ENCODE data around the gene GAL3ST3.

GAL3ST3 gene

GRCh38 chr11:66020618-66021357, 28.2 kb downstream of the GAL3ST3 start:
- Histone ChIP-seq H3K79me2 (ENCODE audit: control insufficient read depth, low read length) (no peaks in the 10 kb centered on the region), H3K4me1 (ENCODE audit: control insufficient read depth, low read length) (peaks cover 5% of the 10 kb centered on the region; the same call in 1 of the 2 replicates), H4K20me1 (ENCODE audit: control insufficient read depth, insufficient read depth, low read depth, low read length) (no peaks in the 10 kb centered on the region), H3K4me3 (ENCODE audit: low read length) (no peak overlapping the region), H3F3A (ENCODE audit: control insufficient read depth, insufficient read depth) (no peaks in the 10 kb centered on the region), H3K36me3 (ENCODE audit: control insufficient read depth, low read length) (no peaks in the 10 kb centered on the region), H3K9me3 (ENCODE audit: control insufficient read depth, insufficient read depth, low read length) (no peaks in the 10 kb centered on the region), H3K27ac (ENCODE audit: low read depth, low read length) (no peak overlapping the region), H3K27me3 (ENCODE audit: control insufficient read depth, low read length) (peaks cover 3% of the 10 kb centered on the region; the same call in 1 of the 2 replicates), H3K4me2 (ENCODE audit: low read length) (no peak overlapping the region), H3K9me2 (replicated peaks; ENCODE audit: control insufficient read depth, low read length) (no peaks in the 10 kb centered on the region)
- TF ChIP-seq CTCF (IDR thresholded peaks at IDR 0.05; ENCODE audit: low read depth, low read length, poor library complexity, severe bottlenecking): no peak
- TF ChIP-seq EZH2phosphoT487 (IDR thresholded peaks at IDR 0.05; ENCODE audit: borderline replicate concordance, low read length): no peak

- no peak overlapping the region for H3K4me2 ChIP-seq (ENCODE audit: low read length)
- no peaks in the 10 kb centered on the region for H3K79me2 ChIP-seq (ENCODE audit: control insufficient read depth, low read length)
- H3K4me1 ChIP-seq (ENCODE audit: control insufficient read depth, low read length): peaks cover 5% of the 10 kb centered on the region; the same call in 1 of the 2 replicates
- H3K27me3 ChIP-seq (ENCODE audit: control insufficient read depth, low read length): peaks cover 3% of the 10 kb centered on the region; the same call in 1 of the 2 replicates
- no peak for TF ChIP-seq CTCF (IDR thresholded peaks at IDR 0.05; ENCODE audit: low read depth, low read length, poor library complexity, severe bottlenecking)
- H3K4me3 ChIP-seq (ENCODE audit: low read length): no peak overlapping the region
- no peaks in the 10 kb centered on the region for H3K9me3 ChIP-seq (ENCODE audit: control insufficient read depth, insufficient read depth, low read length)
- no peaks in the 10 kb centered on the region for H3K9me2 ChIP-seq (replicated peaks; ENCODE audit: control insufficient read depth, low read length)
- H3K36me3 ChIP-seq (ENCODE audit: control insufficient read depth, low read length): no peaks in the 10 kb centered on the region
- H4K20me1 ChIP-seq (ENCODE audit: control insufficient read depth, insufficient read depth, low read depth, low read length): no peaks in the 10 kb centered on the region
- no peak overlapping the region for H3K27ac ChIP-seq (ENCODE audit: low read depth, low read length)
- no peaks in the 10 kb centered on the region for H3F3A ChIP-seq (ENCODE audit: control insufficient read depth, insufficient read depth)
Measured at GRCh38 chr11:66020212-66020611, 28.7 kb downstream of the GAL3ST3 start.

DNA sequence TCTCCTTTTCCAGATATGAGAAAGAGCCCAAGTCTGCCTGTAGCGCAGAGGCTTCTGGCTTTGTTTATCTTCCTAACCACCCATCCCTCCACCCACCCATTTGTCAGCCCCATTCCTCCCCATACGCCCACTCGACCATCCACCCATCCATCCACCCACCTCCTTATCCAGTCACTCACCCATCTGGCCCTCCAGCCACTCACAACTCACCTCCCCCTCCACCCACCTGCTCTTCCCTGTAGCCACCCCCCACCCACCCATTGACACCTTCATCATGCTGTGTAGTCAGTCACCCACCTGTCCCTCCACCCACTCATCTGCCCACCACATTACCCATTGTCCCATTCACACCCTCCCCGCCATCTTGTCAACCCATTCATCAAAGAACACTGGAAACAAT, 31.6 kb downstream of the GAL3ST3 start:
- Histone ChIP-seq H4K20me1 (ENCODE audit: control insufficient read depth, insufficient read depth, low read depth, low read length) (no peaks in the 10 kb centered on the region), H3K36me3 (ENCODE audit: control insufficient read depth, low read length) (no peaks in the 10 kb centered on the region), H3K4me3 (ENCODE audit: low read length) (no peak overlapping the region), H3K9me2 (replicated peaks; ENCODE audit: control insufficient read depth, low read length) (no peaks in the 10 kb centered on the region), H3K27me3 (ENCODE audit: control insufficient read depth, low read length) (no peaks in the 10 kb centered on the region; the same call in 1 of the 2 replicates), H3F3A (ENCODE audit: control insufficient read depth, insufficient read depth) (no peaks in the 10 kb centered on the region), H3K9me3 (ENCODE audit: control insufficient read depth, insufficient read depth, low read length) (no peaks in the 10 kb centered on the region), H3K27ac (ENCODE audit: low read depth, low read length) (no peak overlapping the region), H3K79me2 (ENCODE audit: control insufficient read depth, low read length) (no peaks in the 10 kb centered on the region), H3K4me1 (ENCODE audit: control insufficient read depth, low read length) (peaks cover 1% of the 10 kb centered on the region; the same call in 1 of the 2 replicates), H3K4me2 (ENCODE audit: low read length) (no peak overlapping the region)
- TF ChIP-seq EZH2phosphoT487 (IDR thresholded peaks at IDR 0.05; ENCODE audit: borderline replicate concordance, low read length) (no peak), CTCF (IDR thresholded peaks at IDR 0.05; ENCODE audit: low read depth, low read length, poor library complexity, severe bottlenecking) (no peak)
